ENCODE data around the gene SCARF2.
"Not testable (repeated sequence)": the region's sequence is repeated elsewhere in the genome, so short reads cannot be mapped to it uniquely, and the experiment has no call there.

Gene SCARF2

DNA sequence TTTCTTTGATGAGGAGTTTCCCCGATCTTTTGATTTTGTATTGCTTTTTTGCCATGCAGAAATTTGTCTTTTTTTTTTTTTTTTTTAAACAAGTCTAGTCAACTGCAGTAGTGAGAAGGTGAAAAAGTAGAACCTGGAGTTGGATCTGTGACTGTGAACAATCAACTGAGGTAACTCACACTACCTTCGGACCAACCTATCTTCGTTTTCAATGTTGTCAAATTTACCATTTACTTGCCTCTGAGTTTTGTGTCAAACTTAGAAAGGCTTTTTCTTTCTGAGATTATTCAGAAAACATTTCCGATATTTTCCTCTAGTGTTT, 37.5 kb upstream of the SCARF2 start:
- Histone ChIP-seq H3K27me3 (replicated peaks; ENCODE audit: control insufficient read depth, insufficient read depth, low read length) (no peaks in the 10 kb centered on the region), H3K36me3 (ENCODE audit: control insufficient read depth, insufficient read depth, low read length) (peaks cover 7% of the 10 kb centered on the region; the same call in 1 of the 2 replicates), H3K4me3 (replicated peaks; ENCODE audit: low read depth, low read length) (no peak overlapping the region)
- DNase-seq (ENCODE audit: extremely low read depth, insufficient read length) = no peak
- TF ChIP-seq, protein P1, sequence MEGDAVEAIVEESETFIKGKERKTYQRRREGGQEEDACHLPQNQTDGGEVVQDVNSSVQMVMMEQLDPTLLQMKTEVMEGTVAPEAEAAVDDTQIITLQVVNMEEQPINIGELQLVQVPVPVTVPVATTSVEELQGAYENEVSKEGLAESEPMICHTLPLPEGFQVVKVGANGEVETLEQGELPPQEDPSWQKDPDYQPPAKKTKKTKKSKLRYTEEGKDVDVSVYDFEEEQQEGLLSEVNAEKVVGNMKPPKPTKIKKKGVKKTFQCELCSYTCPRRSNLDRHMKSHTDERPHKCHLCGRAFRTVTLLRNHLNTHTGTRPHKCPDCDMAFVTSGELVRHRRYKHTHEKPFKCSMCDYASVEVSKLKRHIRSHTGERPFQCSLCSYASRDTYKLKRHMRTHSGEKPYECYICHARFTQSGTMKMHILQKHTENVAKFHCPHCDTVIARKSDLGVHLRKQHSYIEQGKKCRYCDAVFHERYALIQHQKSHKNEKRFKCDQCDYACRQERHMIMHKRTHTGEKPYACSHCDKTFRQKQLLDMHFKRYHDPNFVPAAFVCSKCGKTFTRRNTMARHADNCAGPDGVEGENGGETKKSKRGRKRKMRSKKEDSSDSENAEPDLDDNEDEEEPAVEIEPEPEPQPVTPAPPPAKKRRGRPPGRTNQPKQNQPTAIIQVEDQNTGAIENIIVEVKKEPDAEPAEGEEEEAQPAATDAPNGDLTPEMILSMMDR (IDR thresholded peaks at IDR 0.05; ENCODE audit: insufficient read depth, low read length, poor library complexity, severe bottlenecking) = no peak

DNA sequence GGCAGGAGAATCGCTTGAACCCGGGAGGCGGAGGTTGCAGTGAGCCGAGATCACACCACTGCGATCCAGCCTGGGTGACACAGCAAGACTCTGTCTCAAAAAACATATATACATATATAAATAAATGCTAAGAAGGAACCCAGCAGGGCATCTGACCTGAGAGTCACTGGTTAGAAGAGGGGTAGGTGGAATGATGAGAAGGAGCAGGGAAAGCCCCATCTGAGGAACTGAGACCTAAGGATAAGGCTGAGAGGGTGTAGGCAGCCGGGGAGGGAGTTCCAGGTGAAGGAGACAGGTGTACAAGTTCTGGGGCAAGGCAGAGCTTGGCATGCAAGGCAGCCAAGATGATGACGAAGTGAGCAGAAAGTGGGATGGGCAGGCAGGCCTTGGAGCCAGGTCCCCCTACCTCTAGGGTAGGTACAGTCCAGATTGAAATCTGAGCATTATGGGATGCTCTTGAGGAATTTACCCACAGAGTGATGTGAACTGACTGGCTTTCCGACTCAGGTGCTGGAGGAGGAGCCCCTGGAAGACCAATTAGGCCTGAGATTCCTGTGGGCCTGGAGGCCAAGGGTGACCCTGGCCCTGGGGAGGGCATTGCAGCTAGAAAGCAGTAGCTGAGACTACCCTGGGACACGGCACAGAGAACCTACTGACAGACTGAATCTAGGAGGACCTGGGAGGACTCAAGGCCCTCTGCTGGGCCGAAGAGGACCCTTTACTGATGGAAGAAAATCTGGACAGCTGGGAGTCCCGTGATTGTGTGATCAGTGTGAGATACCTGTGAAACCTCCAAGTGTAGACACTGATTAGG, 35.2 kb upstream of the SCARF2 start:
- Histone ChIP-seq H3K27me3 (replicated peaks; ENCODE audit: control insufficient read depth, insufficient read depth, low read length) (no peaks in the 10 kb centered on the region), H3K36me3 (ENCODE audit: control insufficient read depth, insufficient read depth, low read length) (peaks cover 7% of the 10 kb centered on the region; the same call in 1 of the 2 replicates), H3K4me3 (replicated peaks; ENCODE audit: low read depth, low read length) (no peak overlapping the region)
- TF ChIP-seq, protein P1 (IDR thresholded peaks at IDR 0.05; ENCODE audit: insufficient read depth, low read length, poor library complexity, severe bottlenecking) = no peak
- no peak for DNase-seq (ENCODE audit: extremely low read depth, insufficient read length)

DNA sequence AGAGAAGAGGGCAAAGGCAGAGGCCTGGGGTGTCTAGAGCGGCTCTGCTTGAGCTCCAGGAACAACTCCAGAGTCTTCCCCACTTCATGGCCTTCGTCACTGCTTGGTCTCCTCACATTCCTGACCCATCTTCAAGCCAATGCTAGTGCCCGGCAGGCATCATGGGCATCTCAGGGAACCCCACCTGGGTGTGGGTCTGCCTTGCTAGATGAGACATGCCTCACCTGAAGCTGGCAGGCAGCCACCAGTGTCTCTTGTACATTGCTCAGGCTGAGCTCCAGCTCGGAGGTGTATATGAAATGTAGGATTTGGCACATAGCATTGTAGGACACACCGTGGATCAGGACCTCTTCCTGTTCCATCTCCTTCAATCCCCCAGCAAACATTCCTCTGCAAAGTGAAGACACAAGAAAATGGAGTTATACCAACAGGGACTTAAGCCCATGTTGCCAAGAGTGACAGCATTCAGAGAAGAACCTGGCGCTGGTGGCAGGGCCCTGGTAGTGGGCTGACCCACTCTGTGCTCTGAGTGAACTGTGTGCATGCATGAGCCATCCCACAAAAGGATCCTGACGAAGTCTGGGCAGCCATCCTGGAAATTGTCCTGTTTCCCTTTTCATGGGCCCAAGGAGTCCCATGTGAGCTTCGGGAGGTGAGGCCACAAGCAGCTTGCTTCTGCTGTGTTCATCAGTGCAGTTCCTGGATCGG, 33.7 kb upstream of the SCARF2 start:
- Histone ChIP-seq H3K4me3 (replicated peaks; ENCODE audit: low read depth, low read length) (no peak overlapping the region), H3K36me3 (ENCODE audit: control insufficient read depth, insufficient read depth, low read length) (peaks cover 7% of the 10 kb centered on the region; the same call in 1 of the 2 replicates), H3K27me3 (replicated peaks; ENCODE audit: control insufficient read depth, insufficient read depth, low read length) (no peaks in the 10 kb centered on the region)
- DNase-seq (ENCODE audit: extremely low read depth, insufficient read length) = no peak
- TF ChIP-seq, protein P1 (IDR thresholded peaks at IDR 0.05; ENCODE audit: insufficient read depth, low read length, poor library complexity, severe bottlenecking) = no peak

DNA sequence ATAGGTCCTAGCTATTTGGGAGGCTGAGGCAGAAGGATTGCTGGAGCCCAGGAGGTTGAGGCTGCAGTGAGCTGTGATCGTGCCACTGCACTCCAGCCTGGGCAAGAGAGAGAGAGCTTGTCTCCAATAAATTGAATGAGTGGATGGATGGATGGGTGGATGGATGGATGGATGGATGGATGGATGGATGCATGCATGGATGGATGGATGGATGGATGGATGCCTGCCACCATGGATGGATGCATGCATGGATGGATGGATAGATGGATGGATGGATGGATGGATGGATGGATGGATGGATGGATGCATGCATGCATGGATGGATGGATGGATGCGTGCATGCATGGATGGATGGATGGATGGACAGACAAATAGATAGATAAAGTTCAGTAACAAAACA, 32.9 kb upstream of the SCARF2 start:
- H3K36me3 ChIP-seq (ENCODE audit: control insufficient read depth, insufficient read depth, low read length) = not testable (repeated sequence)

DNA sequence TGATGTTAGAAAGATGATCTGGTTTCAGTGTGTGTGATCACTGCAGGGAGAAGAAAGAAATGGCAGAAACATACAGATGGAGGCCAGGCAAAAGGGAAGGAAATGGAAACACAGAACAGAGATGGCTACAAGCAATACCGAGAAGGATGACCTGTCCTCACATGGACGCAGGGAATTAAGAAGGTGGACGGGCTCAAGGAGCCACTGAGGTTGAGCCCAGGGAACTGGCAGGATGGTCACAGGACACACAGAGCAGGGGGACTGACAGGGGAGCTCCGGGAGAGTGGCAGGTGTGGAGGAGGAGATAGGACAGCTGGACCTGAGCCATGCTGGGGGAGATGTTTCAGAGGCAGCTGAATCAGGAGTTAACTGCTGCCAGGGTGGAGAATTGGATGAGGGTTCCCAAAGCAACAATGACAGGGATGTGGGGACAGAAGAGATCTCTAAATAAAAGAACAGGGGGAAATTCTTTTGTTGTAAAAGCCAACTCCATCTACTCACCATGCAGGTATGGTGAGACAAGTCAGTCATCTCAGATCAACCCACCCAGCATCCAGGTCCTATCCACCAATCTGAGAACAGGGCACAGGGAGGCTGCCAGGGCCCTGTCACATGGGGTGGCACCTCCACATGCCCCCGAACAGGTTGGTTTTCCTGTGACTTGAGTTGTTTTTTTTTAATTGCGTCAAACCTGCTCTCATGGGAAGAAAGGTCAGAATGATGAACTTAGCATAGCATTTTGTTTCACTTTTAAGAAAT, 31.7 kb upstream of the SCARF2 start:
- H3K27me3 ChIP-seq (replicated peaks; ENCODE audit: control insufficient read depth, insufficient read depth, low read length) = no peaks in the 10 kb centered on the region
- peaks cover 7% of the 10 kb centered on the region; the same call in 1 of the 2 replicates for H3K36me3 ChIP-seq (ENCODE audit: control insufficient read depth, insufficient read depth, low read length)
- DNase-seq (ENCODE audit: extremely low read depth, insufficient read length) = no peak
- TF ChIP-seq, protein P1 (IDR thresholded peaks at IDR 0.05; ENCODE audit: insufficient read depth, low read length, poor library complexity, severe bottlenecking) = no peak
- no peak overlapping the region for H3K4me3 ChIP-seq (replicated peaks; ENCODE audit: low read depth, low read length)

More for the DNA sequence above, 32.9 kb upstream of the SCARF2 start:
- not testable (repeated sequence) for H3K27me3 ChIP-seq (replicated peaks; ENCODE audit: control insufficient read depth, insufficient read depth, low read length); H3K4me3 ChIP-seq (replicated peaks; ENCODE audit: low read depth, low read length); DNase-seq (ENCODE audit: extremely low read depth, insufficient read length)
